Fibroblast of skin of right biceps (primary cell): ENCODE data around the gene LST1.
A peak's percentile ranks its signal among the peaks of the same experiment; 100 is the strongest.

ENCODE experiments used
- DNase-seq: peaks from one replicate; pipeline ENCODE4 v3.0.0-alpha.2; 2013

The LST1 gene

GRCh38 chr6:31586008-31586407 lies at the start of gene LST1:
Gene LST1, plus strand, starts transcription at chr6:31586277. Its CDS starts 1,023 bp downstream, at chr6:31587300.
- DNase-seq, result no peak

- no peak for DNase-seq
Observed at GRCh38 chr6:31538805-31539400, 47.2 kb upstream of the LST1 start.

- DNase-seq, result no peak
Observed at GRCh38 chr6:31540640-31541039, 45.4 kb upstream of the LST1 start.

GRCh38 chr6:31541059-31541657 lies 44.9 kb upstream of the LST1 start:
- peak; percentile 53 for DNase-seq

GRCh38 chr6:31541658-31542521 lies 44.2 kb upstream of the LST1 start, which contains the start of gene DDX39B:
Gene DDX39B, minus strand, starts transcription at chr6:31542003. Its CDS starts 1,471 bp downstream, at chr6:31540532.
- DNase-seq, result peak; percentile 98

GRCh38 chr6:31543639-31544038 lies 42.4 kb upstream of the LST1 start:
- DNase-seq, result no peak

- DNase-seq, result no peak
Observed at GRCh38 chr6:31544676-31545075, 41.4 kb upstream of the LST1 start.

GRCh38 chr6:31545291-31545690 lies 40.8 kb upstream of the LST1 start:
- no peak for DNase-seq

GRCh38 chr6:31546339-31546957 lies 39.6 kb upstream of the LST1 start, which contains the start of gene ATP6V1G2:
Gene ATP6V1G2, minus strand, starts transcription at chr6:31546608. Its CDS starts 49 bp downstream, at chr6:31546559.
- peak; percentile 93 for DNase-seq

- peak; percentile 99 for DNase-seq
Observed at GRCh38 chr6:31546958-31547726, 38.9 kb upstream of the LST1 start, which contains the start of gene NFKBIL1. Gene NFKBIL1, plus strand, starts transcription at chr6:31547608. Its CDS starts 87 bp downstream, at chr6:31547695.

- no peak for DNase-seq
Observed at GRCh38 chr6:31547727-31548543, 38.1 kb upstream of the LST1 start.

GRCh38 chr6:31548544-31548873 lies 37.6 kb upstream of the LST1 start:
- no peak for DNase-seq

GRCh38 chr6:31551371-31551770 lies 34.7 kb upstream of the LST1 start:
- peak; percentile 42 for DNase-seq

GRCh38 chr6:31556307-31556706 lies 29.8 kb upstream of the LST1 start:
- DNase-seq, result no peak

- no peak for DNase-seq
Observed at GRCh38 chr6:31557443-31558317, 28.4 kb upstream of the LST1 start.

GRCh38 chr6:31558318-31558625 lies 27.8 kb upstream of the LST1 start:
- no peak for DNase-seq

GRCh38 chr6:31558631-31559500 lies 27.2 kb upstream of the LST1 start:
- DNase-seq, result peak; percentile 66

- DNase-seq, result no peak
Observed at GRCh38 chr6:31559606-31559957, 26.5 kb upstream of the LST1 start.

- peak; percentile 45 for DNase-seq
Observed at GRCh38 chr6:31559958-31560696, 25.9 kb upstream of the LST1 start.
